GM19372 (cell line): Measurements from ENCODE around the gene KSR2.

Source experiments
- ATAC-seq: cut with Tn5 transposase; IDR thresholded peaks from one replicate; pipeline ENCODE4 v1.9.1; 2021; ENCODE audit warnings: mild to moderate bottlenecking, low read depth, moderate library complexity; ENCODE audit not compliant: unreplicated experiment

Gene KSR2

GRCh38 chr12:117437516-117438255 lies 531.1 kb downstream of the KSR2 start:
- no peak for ATAC-seq

DNA sequence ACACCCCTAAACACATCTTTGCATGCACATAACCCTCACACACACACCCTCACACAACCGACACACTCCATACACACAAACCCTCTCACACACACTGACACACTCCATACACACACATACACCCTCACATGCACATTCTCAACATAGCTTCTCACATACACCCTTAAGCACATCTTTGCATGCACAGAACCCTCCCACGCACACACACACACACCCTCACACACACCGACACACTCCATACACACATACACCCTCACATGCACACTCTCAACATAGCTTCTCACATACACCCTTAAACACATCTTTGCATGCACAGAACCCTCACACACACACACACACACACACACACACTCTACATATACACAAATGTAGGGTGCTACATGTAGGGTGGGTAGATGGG lies 534.9 kb downstream of the KSR2 start:
- no peak for ATAC-seq

- no peak for ATAC-seq
Measured at GRCh38 chr12:117430246-117430645, 538.5 kb downstream of the KSR2 start.

DNA sequence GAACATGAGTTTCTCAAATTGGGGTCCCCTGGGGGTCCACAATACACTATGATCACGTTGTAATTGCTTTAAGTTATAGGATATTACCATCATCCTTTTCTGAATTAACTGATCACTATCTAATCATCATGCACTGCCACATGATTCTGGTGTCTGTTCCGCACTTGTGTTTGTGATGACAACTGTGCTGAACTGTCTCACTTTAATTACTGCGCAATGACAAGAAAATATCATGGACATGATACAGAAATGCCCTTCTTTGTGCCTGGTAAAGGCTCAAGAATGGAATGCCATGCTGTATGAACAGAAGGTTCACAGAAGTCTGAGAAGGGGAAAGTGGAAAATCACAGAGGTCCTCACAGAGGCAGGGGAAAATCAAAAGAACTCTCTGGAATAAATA lies 541.6 kb downstream of the KSR2 start:
- no peak for ATAC-seq

DNA sequence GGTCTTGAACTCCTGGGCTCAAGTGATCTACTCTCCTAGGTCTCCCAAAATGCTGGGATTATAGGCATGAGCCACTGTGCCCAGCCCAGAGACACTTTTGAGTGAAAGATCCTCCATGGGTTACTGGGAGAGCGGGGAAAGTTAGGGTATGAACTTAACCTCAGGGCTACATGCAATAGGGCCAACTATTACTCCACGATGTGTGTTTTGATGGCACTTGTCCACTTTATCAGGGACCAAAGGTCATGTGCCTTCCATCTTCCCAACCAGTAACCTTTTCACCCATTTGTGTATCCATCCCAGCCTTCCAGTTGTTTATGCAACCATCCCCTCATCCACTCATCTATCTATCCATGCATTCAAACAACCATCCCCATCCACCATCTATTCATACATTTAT lies 546.8 kb downstream of the KSR2 start:
- ATAC-seq, result no peak

- ATAC-seq, result no peak
Measured at GRCh38 chr12:117421068-117421752, 547.6 kb downstream of the KSR2 start.

DNA sequence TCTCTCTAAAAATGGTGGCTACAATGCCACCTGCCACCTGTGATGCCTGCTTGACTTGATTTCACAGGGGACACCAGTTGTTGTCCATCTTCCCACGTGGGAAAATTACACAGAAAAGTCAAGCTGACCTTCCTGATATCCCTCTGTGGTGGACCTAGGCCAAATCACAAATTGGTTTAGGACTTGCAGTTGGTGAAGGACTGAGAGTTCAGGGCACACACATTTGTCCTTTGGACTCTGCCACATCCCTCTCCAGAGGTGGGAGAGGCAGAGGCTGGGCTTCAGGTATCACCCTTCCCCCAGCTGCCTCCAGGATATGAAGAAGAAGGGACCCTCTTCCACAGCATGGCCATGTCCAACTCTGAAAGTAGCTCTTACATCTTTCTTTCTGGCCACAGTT lies 551.8 kb downstream of the KSR2 start:
- ATAC-seq, result no peak

DNA sequence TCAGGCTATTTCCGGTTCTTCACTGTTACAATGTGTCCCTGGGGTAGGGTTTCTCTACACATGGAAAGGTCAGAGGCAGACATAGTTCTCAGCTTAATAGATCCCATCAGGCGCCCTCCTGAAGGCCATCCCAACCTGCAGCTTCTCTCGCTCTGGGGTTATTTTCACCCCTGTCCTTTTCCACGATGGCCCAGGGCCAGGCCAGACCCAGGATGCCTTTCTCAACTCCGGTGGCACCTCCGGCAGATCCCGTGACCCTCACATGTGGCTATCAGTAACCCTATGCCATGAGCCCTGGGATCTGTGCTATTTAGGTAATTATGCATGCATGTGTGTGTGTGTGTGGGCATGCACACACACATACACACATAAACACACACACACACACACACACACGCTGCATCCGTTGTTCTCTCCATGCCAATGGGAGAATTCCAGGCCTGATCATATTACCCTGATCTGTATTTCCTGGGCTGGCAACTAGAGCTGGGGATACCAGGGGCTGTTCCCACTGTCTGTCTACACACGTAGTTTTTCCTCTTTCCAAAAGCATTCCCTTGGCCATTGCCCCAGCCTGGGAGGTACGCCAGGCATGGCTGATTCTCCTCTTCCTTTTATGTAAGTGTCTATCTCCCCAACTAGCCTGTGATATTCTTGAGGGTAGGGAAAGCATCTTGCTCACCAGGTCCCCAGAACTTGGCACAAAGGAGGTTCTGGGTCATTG lies 556.2 kb downstream of the KSR2 start:
- ATAC-seq, result no peak

DNA sequence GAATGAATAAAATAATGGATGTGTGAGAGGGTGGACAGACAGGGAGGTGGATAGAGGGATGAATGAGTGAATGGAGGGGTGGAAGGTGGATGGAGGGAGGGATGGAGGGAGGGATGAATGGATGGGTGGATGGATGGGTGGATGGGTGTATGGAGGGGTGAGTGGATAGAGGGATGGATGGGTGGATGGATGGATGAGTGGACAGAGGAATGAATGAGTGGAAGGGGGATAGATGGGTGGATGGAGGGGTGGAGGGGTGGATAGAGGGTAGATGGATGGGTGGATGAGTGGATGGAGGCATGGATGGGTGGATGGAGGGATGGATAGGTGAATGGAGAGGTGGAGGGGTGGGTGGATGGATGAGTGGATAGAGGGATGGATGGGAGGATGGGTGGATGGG lies 559.5 kb downstream of the KSR2 start:
- ATAC-seq, result no peak

GRCh38 chr12:117408161-117408791 lies 560.5 kb downstream of the KSR2 start:
- ATAC-seq, result no peak

DNA sequence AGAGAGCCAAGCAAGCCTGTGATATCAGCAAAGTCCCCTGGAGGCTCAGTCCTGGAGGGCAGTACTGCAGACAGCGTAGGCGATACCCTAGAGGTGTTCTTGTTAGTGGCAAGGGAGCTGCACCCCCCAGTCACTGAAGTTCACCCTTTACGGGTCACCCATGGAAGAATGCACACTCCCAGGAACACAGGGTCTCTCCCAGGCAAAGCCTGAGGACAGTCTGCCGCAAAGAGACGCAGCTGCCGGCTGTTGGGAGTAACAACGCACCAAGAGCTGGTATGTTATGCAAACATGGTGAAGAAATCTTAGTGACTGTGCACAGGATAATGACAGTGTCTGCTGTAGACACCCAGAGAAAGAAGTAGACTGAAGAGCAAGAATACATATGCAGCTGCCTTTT lies 563.9 kb downstream of the KSR2 start:
- no peak for ATAC-seq

DNA sequence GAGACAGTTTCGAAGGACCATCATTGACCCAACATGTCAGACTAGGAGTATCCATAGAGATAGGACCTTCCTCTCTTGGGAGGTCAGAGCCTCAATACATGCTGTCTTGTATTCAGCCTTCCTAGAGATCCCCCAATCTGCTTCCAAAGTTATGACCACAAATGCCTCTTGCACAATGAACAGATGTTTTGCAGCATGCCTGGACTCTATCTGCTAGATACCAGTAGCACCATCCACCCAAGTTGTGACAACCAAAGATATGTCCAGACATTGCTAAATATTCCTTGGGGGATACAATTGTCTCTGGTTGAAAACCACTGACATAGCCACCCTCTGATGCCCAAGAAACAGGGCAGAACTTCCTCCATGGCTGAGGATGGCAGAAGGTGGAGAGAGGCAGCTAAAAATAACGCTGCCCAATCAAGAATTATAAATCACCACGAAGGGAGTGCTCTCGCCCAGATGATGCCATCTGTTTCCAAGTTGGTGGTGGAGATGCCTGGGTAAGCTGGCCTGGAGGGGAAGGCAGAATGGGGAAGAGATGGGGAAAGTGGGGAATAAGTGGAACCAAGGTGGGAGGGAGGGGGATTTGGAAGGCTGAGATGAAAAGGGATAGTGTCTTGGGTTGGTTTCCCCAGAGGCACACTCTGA lies 564.5 kb downstream of the KSR2 start:
- no peak for ATAC-seq

GRCh38 chr12:117403586-117404139 lies 565.1 kb downstream of the KSR2 start:
- no peak for ATAC-seq
